H7 (cell line): ENCODE results near the gene TBCD. TPM values are rescaled to one million over a fixed set of nuclear protein-coding genes. Genes with fewer than 3 reads are reported as not detected.

Experiments
- DNase-seq: peaks from one replicate; pipeline ENCODE4 v3.0.0; 2012
- H3K27me3 ChIP-seq: 2 replicates; pipeline ENCODE4 v1.6.0; 2011; ENCODE audit warnings: mild to moderate bottlenecking, low read length; ENCODE audit not compliant: control insufficient read depth, insufficient read depth
- H3K36me3 ChIP-seq: replicated peaks from 2 replicates; pipeline ENCODE4 v1.5.1; 2011; ENCODE audit warnings: low read length; ENCODE audit not compliant: control insufficient read depth, insufficient read depth
- H3K4me3 ChIP-seq: 2 replicates; pipeline ENCODE4 v1.5.1; 2011; ENCODE audit warnings: low read depth, mild to moderate bottlenecking, control low read depth, low read length, moderate library complexity; ENCODE audit not compliant: insufficient read depth
- total RNA-seq: library from RNA; depleted of rRNA; stranded (reverse); fragments of >200 nt; shearing (Covaris generic); gene quantifications from 2 replicates; pipeline ENCODE4 v1.2.3, GENCODE V29; 2014

The TBCD gene
- total RNA-seq, 1 experiment from 2014 or later: 74.1 TPM

GRCh38 chr17:82941021-82942001, 189.4 kb downstream of the TBCD start:
- DNase-seq: no peak
- Histone ChIP-seq H3K27me3 (no peaks in the 10 kb centered on the region), H3K4me3 (no peak overlapping the region), H3K36me3 (peaks cover 40% of the 10 kb centered on the region)

GRCh38 chr17:82942166-82943130, 190.6 kb downstream of the TBCD start:
- peaks cover 36% of the 10 kb centered on the region for H3K36me3 ChIP-seq
- H3K27me3 ChIP-seq: no peaks in the 10 kb centered on the region
- no peak overlapping the region for H3K4me3 ChIP-seq
- DNase-seq: no peak

GRCh38 chr17:82943339-82943738, 191.5 kb downstream of the TBCD start:
- Histone ChIP-seq H3K4me3 (no peak overlapping the region), H3K36me3 (peaks cover 36% of the 10 kb centered on the region)
- DNase-seq: no peak

GRCh38 chr17:82943751-82944150, 191.9 kb downstream of the TBCD start:
- no peak for DNase-seq
- no peak overlapping the region for H3K4me3 ChIP-seq
- peaks cover 35% of the 10 kb centered on the region for H3K36me3 ChIP-seq
- H3K27me3 ChIP-seq: no peaks in the 10 kb centered on the region

More at GRCh38 chr17:82943339-82943738, 191.5 kb downstream of the TBCD start:
- H3K27me3 ChIP-seq: no peaks in the 10 kb centered on the region

- H3K4me3 ChIP-seq: no peak overlapping the region
- no peaks in the 10 kb centered on the region for H3K27me3 ChIP-seq
- peaks cover 26% of the 10 kb centered on the region for H3K36me3 ChIP-seq
- no peak for DNase-seq
Observed at GRCh38 chr17:82944990-82945389, 193.1 kb downstream of the TBCD start.

GRCh38 chr17:82946081-82946480, 194.2 kb downstream of the TBCD start:
- H3K36me3 ChIP-seq: peaks cover 24% of the 10 kb centered on the region
- no peaks in the 10 kb centered on the region for H3K27me3 ChIP-seq
- DNase-seq: no peak
- no peak overlapping the region for H3K4me3 ChIP-seq

- no peaks in the 10 kb centered on the region for H3K27me3 ChIP-seq
- H3K36me3 ChIP-seq: peaks cover 18% of the 10 kb centered on the region
- no peak for DNase-seq
- H3K4me3 ChIP-seq: no peak overlapping the region
Observed at GRCh38 chr17:82947051-82947991, 195.5 kb downstream of the TBCD start.

GRCh38 chr17:82948081-82948511, 196.2 kb downstream of the TBCD start:
- DNase-seq: no peak
- peaks cover 11% of the 10 kb centered on the region for H3K36me3 ChIP-seq
- no peak overlapping the region for H3K4me3 ChIP-seq
- H3K27me3 ChIP-seq: no peaks in the 10 kb centered on the region

GRCh38 chr17:82948957-82949356, 197.1 kb downstream of the TBCD start:
- Histone ChIP-seq H3K4me3 (no peak overlapping the region), H3K27me3 (no peaks in the 10 kb centered on the region), H3K36me3 (peaks cover 2% of the 10 kb centered on the region)
- no peak for DNase-seq

GRCh38 chr17:82949361-82949760, 197.5 kb downstream of the TBCD start:
- no peak for DNase-seq
- Histone ChIP-seq H3K4me3 (no peak overlapping the region), H3K36me3 (no peaks in the 10 kb centered on the region), H3K27me3 (no peaks in the 10 kb centered on the region)

GRCh38 chr17:82949984-82950383, 198.1 kb downstream of the TBCD start:
- no peaks in the 10 kb centered on the region for H3K36me3 ChIP-seq
- no peaks in the 10 kb centered on the region for H3K27me3 ChIP-seq
- no peak overlapping the region for H3K4me3 ChIP-seq
- DNase-seq: no peak

- H3K4me3 ChIP-seq: no peak overlapping the region
- DNase-seq: no peak
- H3K27me3 ChIP-seq: no peaks in the 10 kb centered on the region
- H3K36me3 ChIP-seq: no peaks in the 10 kb centered on the region
Observed at GRCh38 chr17:82950525-82951102, 198.7 kb downstream of the TBCD start.

- Histone ChIP-seq H3K27me3 (no peaks in the 10 kb centered on the region), H3K36me3 (no peaks in the 10 kb centered on the region), H3K4me3 (no peak overlapping the region)
- no peak for DNase-seq
Observed at GRCh38 chr17:82952019-82952418, 200.2 kb downstream of the TBCD start.
